ENCODE results near the gene SEC31A.
"Not testable (repeated sequence)": the region's sequence is repeated elsewhere in the genome, so short reads cannot be mapped to it uniquely, and the experiment has no call there.

SEC31A gene

GRCh38 chr4:82842593-82842992 lies 48.4 kb downstream of the SEC31A start:
- no peak for DNase-seq (ENCODE audit: low read depth)
- H3K4me3 ChIP-seq (ENCODE audit: control insufficient read depth, low read depth, low read length): no peak overlapping the region
- TF ChIP-seq, protein P1, sequence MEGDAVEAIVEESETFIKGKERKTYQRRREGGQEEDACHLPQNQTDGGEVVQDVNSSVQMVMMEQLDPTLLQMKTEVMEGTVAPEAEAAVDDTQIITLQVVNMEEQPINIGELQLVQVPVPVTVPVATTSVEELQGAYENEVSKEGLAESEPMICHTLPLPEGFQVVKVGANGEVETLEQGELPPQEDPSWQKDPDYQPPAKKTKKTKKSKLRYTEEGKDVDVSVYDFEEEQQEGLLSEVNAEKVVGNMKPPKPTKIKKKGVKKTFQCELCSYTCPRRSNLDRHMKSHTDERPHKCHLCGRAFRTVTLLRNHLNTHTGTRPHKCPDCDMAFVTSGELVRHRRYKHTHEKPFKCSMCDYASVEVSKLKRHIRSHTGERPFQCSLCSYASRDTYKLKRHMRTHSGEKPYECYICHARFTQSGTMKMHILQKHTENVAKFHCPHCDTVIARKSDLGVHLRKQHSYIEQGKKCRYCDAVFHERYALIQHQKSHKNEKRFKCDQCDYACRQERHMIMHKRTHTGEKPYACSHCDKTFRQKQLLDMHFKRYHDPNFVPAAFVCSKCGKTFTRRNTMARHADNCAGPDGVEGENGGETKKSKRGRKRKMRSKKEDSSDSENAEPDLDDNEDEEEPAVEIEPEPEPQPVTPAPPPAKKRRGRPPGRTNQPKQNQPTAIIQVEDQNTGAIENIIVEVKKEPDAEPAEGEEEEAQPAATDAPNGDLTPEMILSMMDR (IDR thresholded peaks at IDR 0.05; ENCODE audit: control insufficient read depth, insufficient read depth, low read depth, low read length, missing control alignments): peak; percentile 41

GRCh38 chr4:82839624-82840023 lies 51.3 kb downstream of the SEC31A start:
- H3K4me3 ChIP-seq (ENCODE audit: control insufficient read depth, low read depth, low read length): no peak overlapping the region
- TF ChIP-seq, protein P1 (IDR thresholded peaks at IDR 0.05; ENCODE audit: control insufficient read depth, insufficient read depth, low read depth, low read length, missing control alignments): no peak
- no peak for DNase-seq (ENCODE audit: low read depth)

- peak; percentile 31 for DNase-seq (ENCODE audit: low read depth)
- H3K4me3 ChIP-seq (ENCODE audit: control insufficient read depth, low read depth, low read length): no peak overlapping the region
- TF ChIP-seq, protein P1 (IDR thresholded peaks at IDR 0.05; ENCODE audit: control insufficient read depth, insufficient read depth, low read depth, low read length, missing control alignments): peak; percentile 18
These were observed 57.1 kb downstream of the SEC31A start for GRCh38 chr4:82833696-82834313.

DNA sequence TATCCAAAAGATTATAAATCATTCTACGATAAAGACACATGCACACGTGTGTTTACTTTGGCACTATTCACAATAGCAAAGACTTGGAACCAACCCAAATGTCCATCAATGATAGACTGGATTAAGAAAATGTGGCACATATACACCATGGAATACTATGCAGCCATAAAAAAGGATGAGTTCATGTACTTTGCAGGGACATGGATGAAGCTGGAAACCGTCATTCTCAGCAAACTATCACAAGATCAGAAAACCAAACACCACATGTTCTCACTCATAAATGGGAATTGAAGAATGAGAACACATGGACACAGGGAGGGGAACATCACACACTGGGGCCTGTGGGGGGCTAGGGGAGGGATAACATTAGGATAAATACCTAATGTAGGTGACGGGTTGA lies 57.9 kb downstream of the SEC31A start:
- not testable (repeated sequence) for H3K4me3 ChIP-seq (ENCODE audit: control insufficient read depth, low read depth, low read length); DNase-seq (ENCODE audit: low read depth)

DNA sequence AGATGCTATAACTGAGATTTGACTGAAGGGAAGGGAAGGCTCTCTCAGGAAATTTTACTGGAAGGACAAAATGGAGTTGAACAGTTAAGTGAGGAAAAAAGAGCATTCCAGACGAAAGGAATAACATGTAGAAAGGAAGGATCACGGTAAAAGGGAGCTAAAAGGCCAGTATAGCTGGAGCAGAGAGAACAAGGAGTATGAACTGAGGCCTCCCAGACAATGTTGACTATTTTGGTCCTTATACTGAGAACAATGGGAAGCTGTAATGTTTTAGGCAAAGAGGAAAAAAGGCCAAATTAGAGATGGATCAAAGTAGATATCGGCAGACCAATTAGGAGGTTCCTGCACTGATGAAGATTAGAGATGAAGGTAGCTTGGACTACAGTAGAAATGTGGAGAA lies 65.5 kb downstream of the SEC31A start:
- DNase-seq (ENCODE audit: low read depth): no peak
- H3K4me3 ChIP-seq (ENCODE audit: control insufficient read depth, low read depth, low read length): no peak overlapping the region
- TF ChIP-seq, protein P1 (IDR thresholded peaks at IDR 0.05; ENCODE audit: control insufficient read depth, insufficient read depth, low read depth, low read length, missing control alignments): no peak

- DNase-seq (ENCODE audit: low read depth): no peak
- no peak overlapping the region for H3K4me3 ChIP-seq (ENCODE audit: control insufficient read depth, low read depth, low read length)
- TF ChIP-seq, protein P1 (IDR thresholded peaks at IDR 0.05; ENCODE audit: control insufficient read depth, insufficient read depth, low read depth, low read length, missing control alignments): no peak
These were observed 67.9 kb downstream of the SEC31A start for GRCh38 chr4:82823062-82823461.

DNA sequence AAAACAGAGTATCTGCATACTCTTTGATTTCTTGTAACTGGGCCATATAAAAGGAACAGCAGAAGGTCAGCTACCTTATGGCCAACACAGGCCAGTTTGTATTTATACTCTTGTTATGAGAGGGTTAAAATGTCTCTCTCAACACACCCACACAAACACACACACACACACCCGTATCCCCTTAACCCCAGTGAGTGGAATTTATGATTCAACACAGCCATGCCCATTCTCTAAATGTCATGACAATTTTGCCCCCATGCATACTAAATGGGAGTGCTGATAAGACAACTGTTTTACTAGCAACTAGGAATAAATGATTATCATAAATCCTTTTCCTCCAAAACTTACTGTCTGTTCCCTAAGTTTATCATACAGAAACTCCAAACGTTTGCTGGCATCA lies 70.3 kb downstream of the SEC31A start:
- TF ChIP-seq, protein P1 (IDR thresholded peaks at IDR 0.05; ENCODE audit: control insufficient read depth, insufficient read depth, low read depth, low read length, missing control alignments): no peak
- no peak for DNase-seq (ENCODE audit: low read depth)
- no peak overlapping the region for H3K4me3 ChIP-seq (ENCODE audit: control insufficient read depth, low read depth, low read length)

Data from AG09309 (cell line).